ENCODE results near the gene LTV1. TPM values are rescaled to one million over a fixed set of nuclear protein-coding genes. Genes with fewer than 3 reads are reported as not detected.
A peak's percentile ranks its signal among the peaks of the same experiment; 100 is the strongest.
"Not testable (repeated sequence)": the region's sequence is repeated elsewhere in the genome, so short reads cannot be mapped to it uniquely, and the experiment has no call there.

LTV1 gene
- total RNA-seq, 2 experiments from 2014 or later: 22.5 to 35.7 TPM

- H3K4me3 Mint-ChIP-seq; ATAC-seq; H3K4me1 Mint-ChIP-seq; DNase-seq; CTCF ChIA-PET; H3K27ac Mint-ChIP-seq; H3K27me3 Mint-ChIP-seq; H3K9me3 Mint-ChIP-seq (ENCODE audit: low read depth): not testable (repeated sequence)
- H3K36me3 Mint-ChIP-seq: peaks cover 86% of the 10 kb centered on the region
Observed at GRCh38 chr6:143856762-143857161, 13.6 kb downstream of the LTV1 start.

GRCh38 chr6:143857651-143858050 lies 14.5 kb downstream of the LTV1 start:
- H3K4me1 Mint-ChIP-seq: no peaks in the 10 kb centered on the region
- DNase-seq (no peak), ATAC-seq (no peak)
- no peak overlapping the region for H3K4me3 Mint-ChIP-seq
- no peaks in the 10 kb centered on the region for H3K9me3 Mint-ChIP-seq (ENCODE audit: low read depth)
- H3K27me3 Mint-ChIP-seq: no peaks in the 10 kb centered on the region
- CTCF ChIA-PET: no interaction called here
- peaks cover 82% of the 10 kb centered on the region for H3K36me3 Mint-ChIP-seq
- H3K27ac Mint-ChIP-seq: no peak overlapping the region

- Mint-ChIP-seq H3K27ac (no peak overlapping the region), H3K36me3 (peaks cover 73% of the 10 kb centered on the region), H3K9me3 (ENCODE audit: low read depth) (no peaks in the 10 kb centered on the region), H3K27me3 (no peaks in the 10 kb centered on the region), H3K4me3 (no peak overlapping the region), H3K4me1 (no peaks in the 10 kb centered on the region)
- ATAC-seq (no peak), DNase-seq (no peak)
- CTCF ChIA-PET: interaction anchor here (1.0 to 2.0 kb wide), 3 partner anchors 80 to 284 kb away, joined by 3 to 7 read pairs (median 5); no protein-coding TSS in a partner anchor
Observed at GRCh38 chr6:143859891-143860660, 16.9 kb downstream of the LTV1 start.

- no peak for DNase-seq
- ATAC-seq: no peak
- peaks cover 47% of the 10 kb centered on the region for H3K36me3 Mint-ChIP-seq
- no peak overlapping the region for H3K27ac Mint-ChIP-seq
- H3K4me3 Mint-ChIP-seq: no peak overlapping the region
- H3K4me1 Mint-ChIP-seq: no peaks in the 10 kb centered on the region
- CTCF ChIA-PET: no interaction called here
- H3K9me3 Mint-ChIP-seq (ENCODE audit: low read depth): peaks cover 2% of the 10 kb centered on the region
- H3K27me3 Mint-ChIP-seq: no peaks in the 10 kb centered on the region
Observed at GRCh38 chr6:143863771-143864170, 20.6 kb downstream of the LTV1 start.

GRCh38 chr6:143864234-143864633 lies 21.1 kb downstream of the LTV1 start, which contains the start of gene ZC2HC1B:
Gene ZC2HC1B (plus strand): TSS chr6:143864474. CDS start chr6:143864540, 66 bp downstream.
- Mint-ChIP-seq H3K4me1 (no peaks in the 10 kb centered on the region), H3K4me3 (no peak within 1 kb of the TSS), H3K27me3 (no peaks in the 10 kb centered on the region), H3K9me3 (ENCODE audit: low read depth) (peaks cover 2% of the 10 kb centered on the region), H3K27ac (no peak within 1 kb of the TSS), H3K36me3 (peaks cover 44% of the 10 kb centered on the region)
- CTCF ChIA-PET: no interaction called here
- DNase-seq: no peak
- no peak for ATAC-seq

GRCh38 chr6:143867236-143867635 lies 24.1 kb downstream of the LTV1 start:
- peaks cover 2% of the 10 kb centered on the region for H3K9me3 Mint-ChIP-seq (ENCODE audit: low read depth)

GRCh38 chr6:143868808-143869207 lies 25.7 kb downstream of the LTV1 start:
- ATAC-seq; H3K27me3 Mint-ChIP-seq; CTCF ChIA-PET; DNase-seq; H3K4me3 Mint-ChIP-seq; H3K9me3 Mint-ChIP-seq (ENCODE audit: low read depth); H3K27ac Mint-ChIP-seq: not testable (repeated sequence)
- Mint-ChIP-seq H3K4me1 (peaks cover 15% of the 10 kb centered on the region), H3K36me3 (peaks cover 26% of the 10 kb centered on the region)

More at GRCh38 chr6:143867236-143867635, 24.1 kb downstream of the LTV1 start:
- CTCF ChIA-PET: no interaction called here
- H3K36me3 Mint-ChIP-seq: peaks cover 29% of the 10 kb centered on the region
- no peak overlapping the region for H3K4me3 Mint-ChIP-seq
- DNase-seq: no peak
- ATAC-seq: no peak
- H3K27me3 Mint-ChIP-seq: no peaks in the 10 kb centered on the region
- peaks cover 3% of the 10 kb centered on the region for H3K4me1 Mint-ChIP-seq
- H3K27ac Mint-ChIP-seq: no peak overlapping the region

- CTCF ChIA-PET: interaction anchor here (0.9 to 1.4 kb wide), 2 partner anchors 28 to 71 kb away, joined by 3 to 4 read pairs; partner anchors contain the start of gene LTV1
Observed at GRCh38 chr6:143871202-143871730, 28.1 kb downstream of the LTV1 start.

GRCh38 chr6:143872201-143872600 lies 29.1 kb downstream of the LTV1 start:
- CTCF ChIA-PET: interaction anchor here (0.9 to 1.4 kb wide), 2 partner anchors 29 to 70 kb away, joined by 3 to 4 read pairs; partner anchors contain the start of gene LTV1

More at GRCh38 chr6:143871202-143871730, 28.1 kb downstream of the LTV1 start:
- H3K4me3 Mint-ChIP-seq; H3K27ac Mint-ChIP-seq; H3K9me3 Mint-ChIP-seq (ENCODE audit: low read depth); ATAC-seq; DNase-seq; H3K27me3 Mint-ChIP-seq: not testable (repeated sequence)
- peaks cover 18% of the 10 kb centered on the region for H3K36me3 Mint-ChIP-seq
- H3K4me1 Mint-ChIP-seq: peaks cover 15% of the 10 kb centered on the region

GRCh38 chr6:143873600-143873999 lies 30.5 kb downstream of the LTV1 start:
- H3K27me3 Mint-ChIP-seq; H3K27ac Mint-ChIP-seq; DNase-seq; ATAC-seq; H3K4me3 Mint-ChIP-seq; H3K9me3 Mint-ChIP-seq (ENCODE audit: low read depth): not testable (repeated sequence)
- CTCF ChIA-PET: interaction anchor here (1.4 kb wide), 1 partner anchor 68 kb away, joined by 3 read pairs; no protein-coding TSS in a partner anchor
- Mint-ChIP-seq H3K36me3 (peaks cover 17% of the 10 kb centered on the region), H3K4me1 (peaks cover 23% of the 10 kb centered on the region)

More at GRCh38 chr6:143872201-143872600, 29.1 kb downstream of the LTV1 start:
- ATAC-seq (peak; percentile 100), DNase-seq (peak; percentile 46)
- H3K4me1 Mint-ChIP-seq: peaks cover 15% of the 10 kb centered on the region
- H3K4me3 Mint-ChIP-seq: no peak overlapping the region
- no peaks in the 10 kb centered on the region for H3K27me3 Mint-ChIP-seq
- peak overlapping the region; percentile 63 for H3K27ac Mint-ChIP-seq
- peaks cover 6% of the 10 kb centered on the region for H3K9me3 Mint-ChIP-seq (ENCODE audit: low read depth)
- peaks cover 17% of the 10 kb centered on the region for H3K36me3 Mint-ChIP-seq

GRCh38 chr6:143874503-143874902 lies 31.4 kb downstream of the LTV1 start:
- H3K27me3 Mint-ChIP-seq; H3K27ac Mint-ChIP-seq; DNase-seq; H3K4me3 Mint-ChIP-seq; H3K9me3 Mint-ChIP-seq (ENCODE audit: low read depth); ATAC-seq: not testable (repeated sequence)
- CTCF ChIA-PET: interaction anchor here (1.2 kb wide), 1 partner anchor 69 kb away, joined by 3 read pairs; no protein-coding TSS in a partner anchor
- peaks cover 17% of the 10 kb centered on the region for H3K36me3 Mint-ChIP-seq
- H3K4me1 Mint-ChIP-seq: peaks cover 23% of the 10 kb centered on the region

GRCh38 chr6:143877584-143878271 lies 34.6 kb downstream of the LTV1 start:
- peaks cover 3% of the 10 kb centered on the region for H3K9me3 Mint-ChIP-seq (ENCODE audit: low read depth)
- H3K27ac Mint-ChIP-seq: no peak overlapping the region
- H3K4me3 Mint-ChIP-seq: no peak overlapping the region
- no peaks in the 10 kb centered on the region for H3K27me3 Mint-ChIP-seq
- CTCF ChIA-PET: no interaction called here
- peaks cover 16% of the 10 kb centered on the region for H3K4me1 Mint-ChIP-seq
- ATAC-seq (peak; percentile 42), DNase-seq (no peak)
- H3K36me3 Mint-ChIP-seq: peaks cover 12% of the 10 kb centered on the region

- H3K27me3 Mint-ChIP-seq: no peaks in the 10 kb centered on the region
- ATAC-seq (no peak), DNase-seq (no peak)
- H3K4me3 Mint-ChIP-seq: no peak overlapping the region
- peaks cover 9% of the 10 kb centered on the region for H3K36me3 Mint-ChIP-seq
- no peak overlapping the region for H3K27ac Mint-ChIP-seq
- peaks cover 10% of the 10 kb centered on the region for H3K4me1 Mint-ChIP-seq
- CTCF ChIA-PET: no interaction called here
- H3K9me3 Mint-ChIP-seq (ENCODE audit: low read depth): peaks cover 3% of the 10 kb centered on the region
Observed at GRCh38 chr6:143878272-143878760, 35.2 kb downstream of the LTV1 start.
